Transverse colon (tissue), 4 donors: ENCODE measurements around the gene GIMAP8.

Experiments used
- CTCF ChIP-seq, 5 experiments: fragments of 200-600 bp in 3 of 5; fragments of 450-650 bp in 2 of 5; sonication (generic) in 3 of 5; IDR thresholded peaks; 1 replicate in 2 of 5; 2 replicates in 3 of 5; pipeline ENCODE4 v1.5.1; 2016 to 2017; ENCODE audit warnings: antibody characterized with exemption in 5 of 5, inconsistent platforms in 3 of 5, mild to moderate bottlenecking in 2 of 5, moderate library complexity in 1 of 5
- POLR2A ChIP-seq: fragments of 450-650 bp; IDR thresholded peaks from one replicate; pipeline ENCODE4 v1.6.1; 2016; ENCODE audit warnings: antibody characterized with exemption, mild to moderate bottlenecking, moderate library complexity
- POLR2AphosphoS5 ChIP-seq, 3 donors: sonication (generic); formaldehyde crosslinking; IDR thresholded peaks; one replicate each; pipeline ENCODE4 v1.6.1; 2016; ENCODE audit warnings: antibody characterized with exemption in 3 of 3

- TF ChIP-seq CTCF (IDR thresholded peaks at IDR 0.05), result no peak
- TF ChIP-seq POLR2A, result peak; percentile 47
- peak in 2 of 3 donors; percentile 36 to 40 for TF ChIP-seq POLR2AphosphoS5 (IDR thresholded peaks at IDR 0.05)
Observed at GRCh38 chr7:150481186-150481920, 30.9 kb downstream of the GIMAP8 start.
